Gastroesophageal sphincter (tissue), 3 donors: ENCODE results near the gene ANKRD40CL.

Source experiments
- EP300 ChIP-seq: sonication (generic); formaldehyde crosslinking; IDR thresholded peaks from one replicate; pipeline ENCODE4 v1.6.1; 2017; ENCODE audit warnings: antibody characterized with exemption, mild to moderate bottlenecking
- POLR2A ChIP-seq, 2 donors: fragments of 450-650 bp; IDR thresholded peaks; one replicate each; pipeline ENCODE4 v1.6.1; 2017; ENCODE audit warnings: antibody characterized with exemption in 2 of 2, mild to moderate bottlenecking in 2 of 2, moderate library complexity in 1 of 2
- POLR2AphosphoS5 ChIP-seq: sonication (generic); formaldehyde crosslinking; IDR thresholded peaks from one replicate; pipeline ENCODE4 v1.6.1; 2017; ENCODE audit warnings: antibody characterized with exemption
- TF ChIP-seq, protein P1 (sequence below), 4 experiments: fragments of 200-600 bp in 2 of 4; fragments of 450-650 bp in 2 of 4; sonication (generic) in 1 of 4; IDR thresholded peaks; one replicate each; pipeline ENCODE4 v1.5.1; 2017 to 2019; ENCODE audit warnings: antibody characterized with exemption in 4 of 4, mild to moderate bottlenecking in 2 of 4, moderate library complexity in 2 of 4

DNA sequence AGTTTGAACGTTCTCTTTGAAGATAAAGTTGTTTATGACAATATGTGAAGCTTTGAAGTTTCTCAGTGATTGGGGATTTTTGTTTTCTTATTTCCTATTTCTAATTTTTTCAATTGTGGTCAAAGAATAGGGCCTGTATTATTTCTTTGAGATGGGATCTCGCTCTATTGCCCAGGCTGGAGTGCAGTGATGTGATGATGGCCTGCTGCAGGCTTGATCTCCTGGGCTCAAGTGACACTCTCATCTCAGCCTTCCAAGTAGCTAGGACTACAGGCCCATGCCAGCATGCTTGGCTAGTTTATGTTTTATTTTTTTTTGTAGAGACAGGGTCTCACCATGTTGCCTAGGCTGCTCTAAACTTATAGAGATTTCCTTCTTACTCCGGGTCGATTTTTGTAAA, 11.7 kb upstream of the ANKRD40CL start:
- TF ChIP-seq POLR2A (IDR thresholded peaks at IDR 0.05) = no peak
- TF ChIP-seq, protein P1, sequence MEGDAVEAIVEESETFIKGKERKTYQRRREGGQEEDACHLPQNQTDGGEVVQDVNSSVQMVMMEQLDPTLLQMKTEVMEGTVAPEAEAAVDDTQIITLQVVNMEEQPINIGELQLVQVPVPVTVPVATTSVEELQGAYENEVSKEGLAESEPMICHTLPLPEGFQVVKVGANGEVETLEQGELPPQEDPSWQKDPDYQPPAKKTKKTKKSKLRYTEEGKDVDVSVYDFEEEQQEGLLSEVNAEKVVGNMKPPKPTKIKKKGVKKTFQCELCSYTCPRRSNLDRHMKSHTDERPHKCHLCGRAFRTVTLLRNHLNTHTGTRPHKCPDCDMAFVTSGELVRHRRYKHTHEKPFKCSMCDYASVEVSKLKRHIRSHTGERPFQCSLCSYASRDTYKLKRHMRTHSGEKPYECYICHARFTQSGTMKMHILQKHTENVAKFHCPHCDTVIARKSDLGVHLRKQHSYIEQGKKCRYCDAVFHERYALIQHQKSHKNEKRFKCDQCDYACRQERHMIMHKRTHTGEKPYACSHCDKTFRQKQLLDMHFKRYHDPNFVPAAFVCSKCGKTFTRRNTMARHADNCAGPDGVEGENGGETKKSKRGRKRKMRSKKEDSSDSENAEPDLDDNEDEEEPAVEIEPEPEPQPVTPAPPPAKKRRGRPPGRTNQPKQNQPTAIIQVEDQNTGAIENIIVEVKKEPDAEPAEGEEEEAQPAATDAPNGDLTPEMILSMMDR (IDR thresholded peaks at IDR 0.05) = no peak
- no peak for TF ChIP-seq EP300
- no peak for TF ChIP-seq POLR2AphosphoS5
